SK-N-MC (cell line): ENCODE results near the gene DHX15.

Experiments used
- DNase-seq: peaks from one replicate; pipeline ENCODE4 v3.0.0-alpha.2; 2011; ENCODE audit warnings: low read depth, low spot score
- H3K27ac ChIP-seq: fragments of 200-600 bp; sonication (generic); 2 replicates; pipeline ENCODE4 v1.5.1; 2016; ENCODE audit warnings: mixed run types
- H3K36me3 ChIP-seq: fragments of 200-600 bp; sonication (generic); 2 replicates; pipeline ENCODE4 v1.6.1; 2017; ENCODE audit warnings: antibody characterized with exemption, low read length, mixed read lengths; ENCODE audit not compliant: insufficient read depth
- H3K4me3 ChIP-seq: fragments of 200-600 bp; sonication (generic); 2 replicates; pipeline ENCODE4 v1.5.1; 2016
- H3K9ac ChIP-seq: fragments of 200-600 bp; sonication (generic); 2 replicates; pipeline ENCODE4 v1.8.0; 2017; ENCODE audit warnings: mixed run types, mixed read lengths; ENCODE audit not compliant: insufficient read length
- H3K9me3 ChIP-seq: fragments of 200-600 bp; sonication (generic); 2 replicates; pipeline ENCODE4 v1.6.1; 2017; ENCODE audit warnings: low read depth, mild to moderate bottlenecking, antibody characterized with exemption, low read length, moderate library complexity, mixed read lengths
- EZH2 ChIP-seq: fragments of 200-600 bp; sonication (generic); IDR thresholded peaks from one replicate; pipeline ENCODE4 v1.6.1; 2017; ENCODE audit warnings: antibody characterized with exemption
- FOXP2 ChIP-seq: optimal IDR thresholded peaks from 2 replicates; pipeline ENCODE3; 2011; ENCODE audit warnings: mild to moderate bottlenecking, moderate library complexity; ENCODE audit not compliant: insufficient read depth; ENCODE audit errors: extremely low read length, control extremely low read depth
- POLR2AphosphoS5 ChIP-seq: IDR thresholded peaks from 2 replicates; pipeline ENCODE4 v1.6.1; 2012; ENCODE audit warnings: mild to moderate bottlenecking, low read depth, low read length, borderline replicate concordance

DHX15 gene

GRCh38 chr4:24611575-24611974 lies 27.2 kb upstream of the DHX15 start:
- H3K36me3 ChIP-seq = no peaks in the 10 kb centered on the region
- no peak overlapping the region for H3K9ac ChIP-seq
- no peak overlapping the region for H3K27ac ChIP-seq
- DNase-seq = no peak
- no peak for TF ChIP-seq FOXP2
- no peak for TF ChIP-seq EZH2
- no peak for TF ChIP-seq POLR2AphosphoS5
- H3K4me3 ChIP-seq = no peak overlapping the region
- H3K9me3 ChIP-seq = no peaks in the 10 kb centered on the region

- H3K4me3 ChIP-seq = no peak overlapping the region
- no peak overlapping the region for H3K27ac ChIP-seq
- no peak for TF ChIP-seq EZH2
- TF ChIP-seq FOXP2 = no peak
- TF ChIP-seq POLR2AphosphoS5 = no peak
- no peaks in the 10 kb centered on the region for H3K36me3 ChIP-seq
- no peak for DNase-seq
- H3K9ac ChIP-seq = no peak overlapping the region
- no peaks in the 10 kb centered on the region for H3K9me3 ChIP-seq
Measured at GRCh38 chr4:24607334-24607733, 23.0 kb upstream of the DHX15 start.

GRCh38 chr4:24605216-24605615 lies 20.9 kb upstream of the DHX15 start:
- TF ChIP-seq FOXP2 = no peak
- no peak for TF ChIP-seq EZH2
- no peak for TF ChIP-seq POLR2AphosphoS5
- no peak overlapping the region for H3K27ac ChIP-seq
- no peak overlapping the region for H3K4me3 ChIP-seq
- no peaks in the 10 kb centered on the region for H3K9me3 ChIP-seq
- no peak overlapping the region for H3K9ac ChIP-seq
- H3K36me3 ChIP-seq = no peaks in the 10 kb centered on the region
- DNase-seq = no peak

GRCh38 chr4:24604558-24605214 lies 20.3 kb upstream of the DHX15 start:
- H3K36me3 ChIP-seq = no peaks in the 10 kb centered on the region
- TF ChIP-seq EZH2 = no peak
- TF ChIP-seq POLR2AphosphoS5 = no peak
- TF ChIP-seq FOXP2 = no peak
- no peaks in the 10 kb centered on the region for H3K9me3 ChIP-seq
- DNase-seq = no peak
- H3K27ac ChIP-seq = no peak overlapping the region
- H3K4me3 ChIP-seq = no peak overlapping the region
- no peak overlapping the region for H3K9ac ChIP-seq

GRCh38 chr4:24603343-24603742 lies 19.0 kb upstream of the DHX15 start:
- TF ChIP-seq POLR2AphosphoS5 (no peak), FOXP2 (no peak), EZH2 (no peak)
- no peaks in the 10 kb centered on the region for H3K9me3 ChIP-seq
- DNase-seq = no peak
- no peak overlapping the region for H3K9ac ChIP-seq
- no peak overlapping the region for H3K4me3 ChIP-seq
- no peak overlapping the region for H3K27ac ChIP-seq
- no peaks in the 10 kb centered on the region for H3K36me3 ChIP-seq

- no peaks in the 10 kb centered on the region for H3K9me3 ChIP-seq
- H3K27ac ChIP-seq = no peak overlapping the region
- H3K9ac ChIP-seq = no peak overlapping the region
- H3K4me3 ChIP-seq = no peak overlapping the region
- no peak for TF ChIP-seq EZH2
- no peak for TF ChIP-seq POLR2AphosphoS5
- TF ChIP-seq FOXP2 = no peak
- no peaks in the 10 kb centered on the region for H3K36me3 ChIP-seq
- DNase-seq = no peak
Measured at GRCh38 chr4:24601121-24601520, 16.8 kb upstream of the DHX15 start.

- Histone ChIP-seq H3K9ac (no peak overlapping the region), H3K36me3 (no peaks in the 10 kb centered on the region), H3K9me3 (no peaks in the 10 kb centered on the region), H3K27ac (no peak overlapping the region), H3K4me3 (no peak overlapping the region)
- TF ChIP-seq POLR2AphosphoS5 = no peak
- TF ChIP-seq FOXP2 = no peak
- no peak for TF ChIP-seq EZH2
- no peak for DNase-seq
Measured at GRCh38 chr4:24599275-24599674, 14.9 kb upstream of the DHX15 start.

- H3K9ac ChIP-seq = no peak overlapping the region
- no peaks in the 10 kb centered on the region for H3K9me3 ChIP-seq
- no peak for DNase-seq
- TF ChIP-seq FOXP2 = no peak
- TF ChIP-seq EZH2 = no peak
- TF ChIP-seq POLR2AphosphoS5 = no peak
- no peaks in the 10 kb centered on the region for H3K36me3 ChIP-seq
- no peak overlapping the region for H3K27ac ChIP-seq
- H3K4me3 ChIP-seq = no peak overlapping the region
Measured at GRCh38 chr4:24598025-24598424, 13.7 kb upstream of the DHX15 start.

GRCh38 chr4:24595659-24596058 lies 11.3 kb upstream of the DHX15 start:
- no peak for TF ChIP-seq POLR2AphosphoS5
- TF ChIP-seq EZH2 = no peak
- TF ChIP-seq FOXP2 = no peak
- H3K9ac ChIP-seq = no peak overlapping the region
- no peaks in the 10 kb centered on the region for H3K36me3 ChIP-seq
- H3K4me3 ChIP-seq = no peak overlapping the region
- DNase-seq = no peak
- no peaks in the 10 kb centered on the region for H3K9me3 ChIP-seq
- H3K27ac ChIP-seq = no peak overlapping the region; the same call in 1 of the 2 replicates
